Right cardiac atrium (tissue), 5 donors: ENCODE results near the gene ZNF470. TPM values are rescaled to one million over a fixed set of nuclear protein-coding genes. Genes with fewer than 3 reads are reported as not detected.

Source experiments
- ATAC-seq, 2 donors: fragments of 200-7000 bp; cut with Tn5 transposase; one replicate each; pipeline versions ENCODE4 v1.8.0 to v1.9.1; 2020; ENCODE audit warnings: moderate library complexity in 2 of 2, mild to moderate bottlenecking in 1 of 2
- DNase-seq, 3 donors: peaks; one replicate each; pipeline ENCODE4 v3.0.0-alpha.2; 2020
- H3K27ac ChIP-seq: one replicate; pipeline ENCODE4 v1.5.1; 2013; ENCODE audit warnings: mild to moderate bottlenecking, low read length, control low read depth, moderate library complexity
- H3K27me3 ChIP-seq: one replicate; pipeline ENCODE4 v1.6.1; 2013; ENCODE audit not compliant: control insufficient read depth, insufficient read depth
- H3K4me1 ChIP-seq: one replicate; pipeline ENCODE4 v1.6.1; 2013; ENCODE audit warnings: low read length; ENCODE audit not compliant: control insufficient read depth, insufficient read depth
- H3K4me3 ChIP-seq: one replicate; pipeline ENCODE4 v1.5.1; 2013; ENCODE audit warnings: low read length, control low read depth
- H3K9me3 ChIP-seq: one replicate; pipeline ENCODE4 v1.6.1; 2013; ENCODE audit warnings: low read length; ENCODE audit not compliant: control insufficient read depth
- WGBS: extraction: QIAGEN DNeasy Blood & Tissue Kit; methylation state at CpG from one replicate; pipeline ENCODE4 v1.1.7; 2013; 5-methylcytosine and 5-hydroxymethylcytosine counted together
- intact Hi-C, 4 donors: fragments of 100-400 bp; cut with DNase I; formaldehyde crosslinking; loops; one replicate each; pipeline versions ENCODE4 v1.11.0 to v1.14.0; 2022 to 2023
- polyA plus RNA-seq: library from polyadenylated mRNA; stranded (reverse); fragments of 200-250 nt; gene quantifications from one replicate; pipeline ENCODE4 v1.2.3, GENCODE V29; 2013
- total RNA-seq, 4 donors: library from RNA; stranded (reverse); fragmentation: NEBNext Ultra II Directional; extraction: Animal tissue kit (Norgen Biotek cat#: 25700); gene quantifications; one replicate each; pipeline ENCODE4 v1.2.1, GENCODE V29; 2021
- donor health status: healthy with polysubstance abuse.
- donor health status: DM: no; HTN: yes; CAD: no.
- donor health status: DM: no; HTN: no; CAD: no.
- donor health status: DM: no; HTN: yes; CAD: no; lungs with severe emphysema.
- donor health status: DM: yes; HTN: yes; CAD: no.

The ZNF470 gene
- total and polyA plus RNA-seq, 5 donors, result 2.8 to 5.2 (median 4.8) TPM

GRCh38 chr19:56611288-56611687, 44.0 kb downstream of the ZNF470 start:
- H3K4me1 ChIP-seq, result peaks cover 2% of the 10 kb centered on the region
- H3K4me3 ChIP-seq, result no peak overlapping the region
- no peaks in the 10 kb centered on the region for H3K27me3 ChIP-seq
- intact Hi-C loops, result no loop called here
- ATAC-seq (no peak), DNase-seq (no peak)
- H3K9me3 ChIP-seq, result no peaks in the 10 kb centered on the region
- WGBS, result 81% methylated on average over 8 of the region's 8 CpGs
- H3K27ac ChIP-seq, result no peak overlapping the region

GRCh38 chr19:56612737-56613136, 45.5 kb downstream of the ZNF470 start:
- whole genome bisulfite sequencing, result 95% methylated on average over 2 of the region's 2 CpGs
- intact Hi-C loops, result no loop called here
- H3K27me3 ChIP-seq, result no peaks in the 10 kb centered on the region
- ATAC-seq (no peak), DNase-seq (no peak)
- H3K4me1 ChIP-seq, result peaks cover 2% of the 10 kb centered on the region
- H3K27ac ChIP-seq, result no peak overlapping the region
- H3K4me3 ChIP-seq, result no peak overlapping the region
- H3K9me3 ChIP-seq, result no peaks in the 10 kb centered on the region

GRCh38 chr19:56613639-56614038, 46.4 kb downstream of the ZNF470 start:
- no peaks in the 10 kb centered on the region for H3K27me3 ChIP-seq
- DNase-seq, result no peak
- no peak overlapping the region for H3K4me3 ChIP-seq
- H3K27ac ChIP-seq, result no peak overlapping the region
- no peaks in the 10 kb centered on the region for H3K4me1 ChIP-seq
- ATAC-seq, result no peak
- intact Hi-C loops, result no loop called here
- H3K9me3 ChIP-seq, result no peaks in the 10 kb centered on the region
- WGBS, result 86% methylated on average over 5 of the region's 5 CpGs

- no peaks in the 10 kb centered on the region for H3K4me1 ChIP-seq
- H3K27me3 ChIP-seq, result no peaks in the 10 kb centered on the region
- H3K9me3 ChIP-seq, result no peaks in the 10 kb centered on the region
- DNase-seq (no peak), ATAC-seq (no peak)
- WGBS, result 91% methylated on average over 8 of the region's 8 CpGs
- no peak overlapping the region for H3K27ac ChIP-seq
- intact Hi-C loops, result no loop called here
- H3K4me3 ChIP-seq, result no peak overlapping the region
These were observed 50.3 kb downstream of the ZNF470 start for GRCh38 chr19:56617531-56617930.

GRCh38 chr19:56619121-56619520, 51.9 kb downstream of the ZNF470 start:
- Histone ChIP-seq H3K27ac (no peak overlapping the region), H3K4me3 (no peak overlapping the region), H3K27me3 (no peaks in the 10 kb centered on the region), H3K4me1 (no peaks in the 10 kb centered on the region), H3K9me3 (no peaks in the 10 kb centered on the region)
- intact Hi-C loops, result no loop called here
- ATAC-seq (no peak), DNase-seq (no peak)
- 76% methylated on average over 8 of the region's 8 CpGs for WGBS

GRCh38 chr19:56622374-56622773, 55.1 kb downstream of the ZNF470 start:
- no peaks in the 10 kb centered on the region for H3K4me1 ChIP-seq
- WGBS, result 92% methylated on average over 37 of the region's 37 CpGs
- H3K4me3 ChIP-seq, result no peak overlapping the region
- H3K9me3 ChIP-seq, result no peaks in the 10 kb centered on the region
- no peak overlapping the region for H3K27ac ChIP-seq
- no peaks in the 10 kb centered on the region for H3K27me3 ChIP-seq
- intact Hi-C loops, result no loop called here
- no peak for ATAC-seq
- DNase-seq, result peak in 1 of 3 donors; percentile 39

- no peak for ATAC-seq
- intact Hi-C loops, result no loop called here
- H3K27ac ChIP-seq, result no peak overlapping the region
- no peaks in the 10 kb centered on the region for H3K9me3 ChIP-seq
- DNase-seq, result no peak
- H3K4me1 ChIP-seq, result no peaks in the 10 kb centered on the region
- no peaks in the 10 kb centered on the region for H3K27me3 ChIP-seq
- WGBS, result 77% methylated on average over 9 of the region's 9 CpGs
- no peak overlapping the region for H3K4me3 ChIP-seq
These were observed 55.7 kb downstream of the ZNF470 start for GRCh38 chr19:56623006-56623405.

GRCh38 chr19:56625708-56626107, 58.4 kb downstream of the ZNF470 start:
- 92% methylated on average over 9 of the region's 9 CpGs for WGBS
- DNase-seq, result no peak

GRCh38 chr19:56633021-56633420, 65.8 kb downstream of the ZNF470 start:
- DNase-seq (no peak), ATAC-seq (no peak)
- H3K4me3 ChIP-seq, result no peak overlapping the region
- no peaks in the 10 kb centered on the region for H3K9me3 ChIP-seq
- H3K4me1 ChIP-seq, result no peaks in the 10 kb centered on the region
- intact Hi-C loops, result no loop called here
- no peaks in the 10 kb centered on the region for H3K27me3 ChIP-seq
- H3K27ac ChIP-seq, result no peak overlapping the region
- WGBS, result 11% methylated on average over 1 of the region's 1 CpG

More at GRCh38 chr19:56625708-56626107, 58.4 kb downstream of the ZNF470 start:
- intact Hi-C loops, result no loop called here
- H3K27me3 ChIP-seq, result no peaks in the 10 kb centered on the region
- ATAC-seq, result no peak
- no peaks in the 10 kb centered on the region for H3K4me1 ChIP-seq
- H3K27ac ChIP-seq, result no peak overlapping the region
- no peaks in the 10 kb centered on the region for H3K9me3 ChIP-seq
- no peak overlapping the region for H3K4me3 ChIP-seq

GRCh38 chr19:56637976-56638555, 70.8 kb downstream of the ZNF470 start:
- H3K4me1 ChIP-seq, result no peaks in the 10 kb centered on the region
- DNase-seq (peak; percentile 84 to 91 (median 91)), ATAC-seq (peak; percentile 72 to 88)
- H3K9me3 ChIP-seq, result no peaks in the 10 kb centered on the region
- H3K27me3 ChIP-seq, result no peaks in the 10 kb centered on the region
- intact Hi-C loops, result no loop called here
- no peak overlapping the region for H3K27ac ChIP-seq
- 11% methylated on average over 21 of the region's 21 CpGs for WGBS
- no peak overlapping the region for H3K4me3 ChIP-seq
